Neural progenitor cell (in vitro differentiated cells): ENCODE results near the gene CNTN5. TPM values are rescaled to one million over a fixed set of nuclear protein-coding genes. Genes with fewer than 3 reads are reported as not detected.

Source experiments
- DNase-seq: peaks from one replicate; pipeline ENCODE4 v3.0.0-alpha.2; 2016; ENCODE audit warnings: low spot score
- H2AFZ ChIP-seq: fragments of 200-600 bp; sonication (generic); replicated peaks from 2 replicates; pipeline ENCODE4 v1.6.1; 2016; ENCODE audit warnings: antibody characterized with exemption
- H3F3A ChIP-seq: fragments of 200-600 bp; sonication (generic); 2 replicates; pipeline ENCODE4 v1.6.1; 2016; ENCODE audit warnings: antibody characterized with exemption, low read depth
- H3K27ac ChIP-seq: fragments of 200-600 bp; sonication (generic); 2 replicates; pipeline ENCODE4 v1.5.1; 2016; ENCODE audit warnings: mild to moderate bottlenecking
- H3K27me3 ChIP-seq: fragments of 200-600 bp; sonication (generic); 2 replicates; pipeline ENCODE4 v1.6.1; 2016; ENCODE audit warnings: mild to moderate bottlenecking, moderate library complexity
- H3K36me3 ChIP-seq: fragments of 200-600 bp; sonication (generic); 2 replicates; pipeline ENCODE4 v1.5.1; 2016
- H3K4me1 ChIP-seq: fragments of 200-600 bp; sonication (generic); 2 replicates; pipeline ENCODE4 v1.6.1; 2016; ENCODE audit warnings: mixed run types
- H3K4me2 ChIP-seq: fragments of 200-600 bp; sonication (generic); 2 replicates; pipeline ENCODE4 v1.6.1; 2016
- H3K4me3 ChIP-seq: fragments of 200-600 bp; sonication (generic); 2 replicates; pipeline ENCODE4 v1.5.1; 2016
- H3K79me2 ChIP-seq: fragments of 200-600 bp; sonication (generic); 2 replicates; pipeline ENCODE4 v1.6.1; 2016; ENCODE audit warnings: low read depth
- H3K9ac ChIP-seq: fragments of 200-600 bp; sonication (generic); 2 replicates; pipeline ENCODE4 v1.6.1; 2016
- H3K9me3 ChIP-seq: fragments of 200-600 bp; sonication (generic); 2 replicates; pipeline ENCODE4 v1.5.1; 2016; ENCODE audit warnings: low read depth
- H4K20me1 ChIP-seq: fragments of 200-600 bp; sonication (generic); 2 replicates; pipeline ENCODE4 v1.6.1; 2016; ENCODE audit warnings: low read depth
- H3K27ac Mint-ChIP-seq: 3 replicates; pipeline ENCODE4 v1.8.0; 2021; ENCODE audit warnings: mixed read lengths
- H3K27me3 Mint-ChIP-seq: 2 replicates; pipeline ENCODE4 v1.8.0; 2022; ENCODE audit warnings: low read depth, mild to moderate bottlenecking, inconsistent platforms, moderate library complexity, mixed read lengths; ENCODE audit not compliant: insufficient read depth
- H3K36me3 Mint-ChIP-seq: 3 replicates; pipeline ENCODE4 v1.8.0; 2021; ENCODE audit warnings: mixed read lengths
- H3K4me1 Mint-ChIP-seq: 3 replicates; pipeline ENCODE4 v1.8.0; 2021; ENCODE audit warnings: mixed read lengths
- H3K4me3 Mint-ChIP-seq: 3 replicates; pipeline ENCODE4 v1.8.0; 2021; ENCODE audit warnings: mild to moderate bottlenecking, moderate library complexity, mixed read lengths
- H3K9me3 Mint-ChIP-seq: 3 replicates; pipeline ENCODE4 v1.8.0; 2020; ENCODE audit warnings: mixed read lengths
- CTCF ChIP-seq: fragments of 200-600 bp; sonication (generic); IDR thresholded peaks from 2 replicates; pipeline ENCODE4 v1.5.1; 2017; ENCODE audit warnings: antibody characterized with exemption, mild to moderate bottlenecking
- EZH2 ChIP-seq: fragments of 200-600 bp; sonication (generic); IDR thresholded peaks from 2 replicates; pipeline ENCODE4 v1.6.1; 2017; ENCODE audit warnings: antibody characterized with exemption, mild to moderate bottlenecking, moderate library complexity
- EZH2phosphoT487 ChIP-seq: fragments of 200-600 bp; sonication (generic); IDR thresholded peaks from 2 replicates; pipeline ENCODE4 v1.6.1; 2017; ENCODE audit warnings: antibody characterized with exemption
- total RNA-seq: library from RNA; depleted of rRNA; stranded (reverse); fragments of >200 nt; gene quantifications from 2 replicates; pipeline ENCODE4 v1.2.3, GENCODE V29; 2015; ENCODE audit warnings: low replicate concordance

CNTN5 gene
- total RNA-seq, 1 donor from 2014 or later: 0.19 TPM

GRCh38 chr11:99494065-99494464 lies 473.3 kb downstream of the CNTN5 start:
- TF ChIP-seq EZH2phosphoT487 (no peak), EZH2 (no peak), CTCF (no peak)
- H3K4me1 Mint-ChIP-seq: peaks cover 7% of the 10 kb centered on the region
- Histone ChIP-seq H3F3A (no peaks in the 10 kb centered on the region), H2AFZ (no peak overlapping the region), H3K4me3 (no peak overlapping the region), H3K9ac (no peak overlapping the region), H3K4me2 (no peak overlapping the region), H3K4me1 (no peaks in the 10 kb centered on the region), H3K79me2 (no peaks in the 10 kb centered on the region), H4K20me1 (no peaks in the 10 kb centered on the region), H3K27ac (no peak overlapping the region), H3K27me3 (no peaks in the 10 kb centered on the region), H3K9me3 (no peaks in the 10 kb centered on the region), H3K36me3 (no peaks in the 10 kb centered on the region)
- DNase-seq: no peak
- H3K27me3 Mint-ChIP-seq: peaks cover 5% of the 10 kb centered on the region
- H3K27ac Mint-ChIP-seq: no peak overlapping the region
- H3K4me3 Mint-ChIP-seq: no peak overlapping the region
- H3K9me3 Mint-ChIP-seq: no peaks in the 10 kb centered on the region
- no peaks in the 10 kb centered on the region for H3K36me3 Mint-ChIP-seq

- no peaks in the 10 kb centered on the region for H3K9me3 Mint-ChIP-seq
Observed at GRCh38 chr11:99501655-99502054, 480.9 kb downstream of the CNTN5 start.

GRCh38 chr11:99505316-99505715 lies 484.6 kb downstream of the CNTN5 start:
- Histone ChIP-seq H3K4me1 (no peaks in the 10 kb centered on the region), H3K9ac (no peak overlapping the region), H3K4me2 (no peak overlapping the region), H2AFZ (no peak overlapping the region), H3K79me2 (no peaks in the 10 kb centered on the region), H3K27me3 (no peaks in the 10 kb centered on the region), H4K20me1 (no peaks in the 10 kb centered on the region), H3K36me3 (no peaks in the 10 kb centered on the region), H3K9me3 (no peaks in the 10 kb centered on the region), H3K4me3 (no peak overlapping the region), H3F3A (no peaks in the 10 kb centered on the region), H3K27ac (no peak overlapping the region)
- Mint-ChIP-seq H3K27me3 (no peaks in the 10 kb centered on the region), H3K4me3 (no peak overlapping the region), H3K36me3 (no peaks in the 10 kb centered on the region), H3K27ac (no peak overlapping the region), H3K9me3 (no peaks in the 10 kb centered on the region), H3K4me1 (no peaks in the 10 kb centered on the region)
- TF ChIP-seq CTCF: no peak
- TF ChIP-seq EZH2phosphoT487: no peak
- TF ChIP-seq EZH2: no peak
- DNase-seq: no peak

More at GRCh38 chr11:99501655-99502054, 480.9 kb downstream of the CNTN5 start:
- H3K36me3 ChIP-seq: no peaks in the 10 kb centered on the region
- peaks cover 4% of the 10 kb centered on the region for H3K4me1 Mint-ChIP-seq
- no peaks in the 10 kb centered on the region for H4K20me1 ChIP-seq
- no peaks in the 10 kb centered on the region for H3K27me3 Mint-ChIP-seq
- H3F3A ChIP-seq: no peaks in the 10 kb centered on the region
- no peaks in the 10 kb centered on the region for H3K27me3 ChIP-seq
- no peaks in the 10 kb centered on the region for H3K9me3 ChIP-seq
- H3K79me2 ChIP-seq: no peaks in the 10 kb centered on the region
- no peak overlapping the region for H3K4me3 Mint-ChIP-seq
- H3K4me1 ChIP-seq: no peaks in the 10 kb centered on the region
- no peak overlapping the region for H3K4me3 ChIP-seq
- no peak overlapping the region for H2AFZ ChIP-seq
- H3K4me2 ChIP-seq: no peak overlapping the region
- H3K27ac ChIP-seq: no peak overlapping the region
- TF ChIP-seq EZH2: no peak
- H3K9ac ChIP-seq: no peak overlapping the region
- no peaks in the 10 kb centered on the region for H3K36me3 Mint-ChIP-seq
- H3K27ac Mint-ChIP-seq: no peak overlapping the region
- no peak for DNase-seq

GRCh38 chr11:99505831-99506230 lies 485.1 kb downstream of the CNTN5 start:
- H3K4me3 ChIP-seq: no peak overlapping the region
- no peaks in the 10 kb centered on the region for H3K79me2 ChIP-seq
- no peak overlapping the region for H2AFZ ChIP-seq
- no peak overlapping the region for H3K9ac ChIP-seq
- no peaks in the 10 kb centered on the region for H3K9me3 ChIP-seq
- H3K27ac Mint-ChIP-seq: no peak overlapping the region
- H3K4me2 ChIP-seq: no peak overlapping the region
- H3K27ac ChIP-seq: no peak overlapping the region
- H3F3A ChIP-seq: no peaks in the 10 kb centered on the region
- H3K36me3 ChIP-seq: no peaks in the 10 kb centered on the region
- no peak for DNase-seq
- no peaks in the 10 kb centered on the region for H3K27me3 Mint-ChIP-seq
- no peaks in the 10 kb centered on the region for H3K36me3 Mint-ChIP-seq
- no peaks in the 10 kb centered on the region for H4K20me1 ChIP-seq
- no peaks in the 10 kb centered on the region for H3K4me1 Mint-ChIP-seq
- no peaks in the 10 kb centered on the region for H3K9me3 Mint-ChIP-seq
- H3K4me3 Mint-ChIP-seq: no peak overlapping the region
- H3K4me1 ChIP-seq: no peaks in the 10 kb centered on the region
- TF ChIP-seq CTCF (no peak), EZH2phosphoT487 (no peak), EZH2 (no peak)
- H3K27me3 ChIP-seq: no peaks in the 10 kb centered on the region
